ENCODE measurements around the gene SLC50A1. TPM values are rescaled to one million over a fixed set of nuclear protein-coding genes. Genes with fewer than 3 reads are reported as not detected.

The SLC50A1 gene
- total RNA-seq, 1 experiment from 2014 or later: 24.9 TPM

- Histone ChIP-seq H2BK12ac (ENCODE audit: insufficient read length, low read depth, low read length) (no peak overlapping the region), H2AFZ (ENCODE audit: low read length) (no peak overlapping the region), H2AK5ac (ENCODE audit: insufficient read length, low read length) (no peak overlapping the region), H3K4me1 (ENCODE audit: insufficient read depth, low read length) (no peaks in the 10 kb centered on the region), H3K79me1 (ENCODE audit: insufficient read depth, low read depth, low read length, poor library complexity, severe bottlenecking) (no peaks in the 10 kb centered on the region), H2BK20ac (ENCODE audit: low read depth, low read length, poor library complexity, severe bottlenecking) (no peak overlapping the region), H3K9me3 (ENCODE audit: control insufficient read depth, low read depth, low read length) (no peaks in the 10 kb centered on the region), H3K79me2 (ENCODE audit: insufficient read depth, low read length) (no peaks in the 10 kb centered on the region), H3K4me2 (ENCODE audit: insufficient read depth, insufficient read length, low read length) (no peak overlapping the region), H4K8ac (replicated peaks; ENCODE audit: insufficient read length, low read depth, low read length) (no peak overlapping the region), H3K56ac (ENCODE audit: insufficient read length, low read depth, low read length) (no peak overlapping the region), H2BK5ac (ENCODE audit: insufficient read length, low read length) (no peak overlapping the region), H3K18ac (ENCODE audit: insufficient read length, low read depth, low read length) (no peak overlapping the region), H4K5ac (ENCODE audit: insufficient read length, low read depth, low read length) (no peak overlapping the region), H2BK15ac (ENCODE audit: low read depth, low read length) (no peak overlapping the region), H3K23me2 (ENCODE audit: insufficient read length, low read depth, low read length, poor library complexity, severe bottlenecking) (no peaks in the 10 kb centered on the region), H2BK120ac (ENCODE audit: low read depth, low read length, poor library complexity, severe bottlenecking) (no peak overlapping the region), H3K27ac (ENCODE audit: insufficient read length, low read depth, low read length) (no peak overlapping the region), H3K4ac (ENCODE audit: low read depth, low read length) (no peak overlapping the region), H4K20me1 (ENCODE audit: control insufficient read depth, insufficient read depth, insufficient read length) (no peaks in the 10 kb centered on the region), H3T11ph (ENCODE audit: low read length) (no peak overlapping the region), H3K14ac (ENCODE audit: insufficient read depth, low read length) (no peak overlapping the region), H3K9ac (ENCODE audit: extremely low read depth, insufficient read length, low read length) (no peak overlapping the region), H3K27me3 (ENCODE audit: insufficient read depth, low read length) (no peaks in the 10 kb centered on the region), H4K91ac (ENCODE audit: insufficient read length, low read depth, low read length) (no peak overlapping the region), H3K23ac (ENCODE audit: insufficient read length, low read depth, low read length) (no peak overlapping the region)
- no peak for DNase-seq
- no peak for TF ChIP-seq CTCF (conservative IDR thresholded peaks at IDR 0.05)
- WGBS (ENCODE audit: extremely low coverage, insufficient read length, low lambda C conversion rate): no CpG with 5 or more reads among the region's 7 CpGs
- no peak overlapping the region; a peak in 1 of 5 replicates for H3K4me3 Mint-ChIP-seq
- no peaks in the 10 kb centered on the region for H3K9me3 Mint-ChIP-seq
- peaks cover 53% of the 10 kb centered on the region for H3K27me3 Mint-ChIP-seq (ENCODE audit: low read depth)
- no peak overlapping the region for H3K27ac Mint-ChIP-seq
- H3K36me3 Mint-ChIP-seq (ENCODE audit: insufficient read depth in 1 of 3, low read depth in 3 of 3): no peaks in the 10 kb centered on the region
- H3K4me1 Mint-ChIP-seq: no peaks in the 10 kb centered on the region
Observed at GRCh38 chr1:155104605-155105534, 30.8 kb upstream of the SLC50A1 start.
